ENCODE measurements around the gene CERS3. TPM values are rescaled to one million over a fixed set of nuclear protein-coding genes. Genes with fewer than 3 reads are reported as not detected.

CERS3 gene
- total and polyA plus RNA-seq, 2 donors (not counting 1 experiment from before 2014, with no cell fraction given), result 0.12 to 0.34 TPM

GRCh38 chr15:100536733-100537132 is 8.0 kb upstream of the CERS3 start:
- ChIA-PET CTCF (no interaction called here), POLR2A (no interaction called here)
- H3K79me2 ChIP-seq (ENCODE audit: control insufficient read depth, insufficient read depth, low read length), result no peaks in the 10 kb centered on the region
- peaks cover 13 to 16% of the 10 kb centered on the region in 2 donors for H3K4me1 ChIP-seq (ENCODE audit: control insufficient read depth in 2 of 2, insufficient read depth in 2 of 2, low read length in 2 of 2)
- peaks cover 0 to 8% (median 6%) of the 10 kb centered on the region in 3 donors for H3K9me3 ChIP-seq (ENCODE audit: control extremely low read depth in 1 of 3, control insufficient read depth in 2 of 3, insufficient read depth in 1 of 3, low read length in 2 of 3)
- TF ChIP-seq, protein P1, sequence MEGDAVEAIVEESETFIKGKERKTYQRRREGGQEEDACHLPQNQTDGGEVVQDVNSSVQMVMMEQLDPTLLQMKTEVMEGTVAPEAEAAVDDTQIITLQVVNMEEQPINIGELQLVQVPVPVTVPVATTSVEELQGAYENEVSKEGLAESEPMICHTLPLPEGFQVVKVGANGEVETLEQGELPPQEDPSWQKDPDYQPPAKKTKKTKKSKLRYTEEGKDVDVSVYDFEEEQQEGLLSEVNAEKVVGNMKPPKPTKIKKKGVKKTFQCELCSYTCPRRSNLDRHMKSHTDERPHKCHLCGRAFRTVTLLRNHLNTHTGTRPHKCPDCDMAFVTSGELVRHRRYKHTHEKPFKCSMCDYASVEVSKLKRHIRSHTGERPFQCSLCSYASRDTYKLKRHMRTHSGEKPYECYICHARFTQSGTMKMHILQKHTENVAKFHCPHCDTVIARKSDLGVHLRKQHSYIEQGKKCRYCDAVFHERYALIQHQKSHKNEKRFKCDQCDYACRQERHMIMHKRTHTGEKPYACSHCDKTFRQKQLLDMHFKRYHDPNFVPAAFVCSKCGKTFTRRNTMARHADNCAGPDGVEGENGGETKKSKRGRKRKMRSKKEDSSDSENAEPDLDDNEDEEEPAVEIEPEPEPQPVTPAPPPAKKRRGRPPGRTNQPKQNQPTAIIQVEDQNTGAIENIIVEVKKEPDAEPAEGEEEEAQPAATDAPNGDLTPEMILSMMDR (IDR thresholded peaks at IDR 0.05), result no peak
- no peak for TF ChIP-seq EZH2 (IDR thresholded peaks at IDR 0.05; ENCODE audit: borderline replicate concordance, insufficient read depth, low read depth, low read length, poor library complexity, severe bottlenecking)
- intact Hi-C loops (cut with micrococcal nuclease), result loop anchor here (1.0 kb wide), 1 partner anchor 66 kb away; the partner anchor contains the start of genes ASB7 and LINS1
- Mint-ChIP-seq H3K4me3 (no peak overlapping the region), H3K27me3 (peaks cover 17% of the 10 kb centered on the region), H3K4me1 (peaks cover 14% of the 10 kb centered on the region), H3K9me3 (ENCODE audit: insufficient read depth) (peaks cover 7% of the 10 kb centered on the region), H3K27ac (no peak overlapping the region)
- no peak overlapping the region for H2AFZ ChIP-seq (ENCODE audit: insufficient read depth, low read depth, low read length, poor library complexity, severe bottlenecking)
- no peaks in the 10 kb centered on the region for H3K36me3 ChIP-seq (replicated peaks in 1 of 2; ENCODE audit: control extremely low read depth in 1 of 2, control insufficient read depth in 1 of 2, extremely low read depth in 1 of 2, insufficient read depth in 2 of 2, low read length in 1 of 2)
- peaks cover 0 to 8% (median 1%) of the 10 kb centered on the region in 4 experiments for H3K27me3 ChIP-seq (replicated peaks in 1 of 4; ENCODE audit: control extremely low read depth in 1 of 4, control insufficient read depth in 3 of 4, insufficient read depth in 4 of 4, low read length in 3 of 4)
- H4K20me1 ChIP-seq (ENCODE audit: control insufficient read depth, insufficient read depth, low read length, poor library complexity, severe bottlenecking), result no peaks in the 10 kb centered on the region
- DNase-seq, result no peak
- peak overlapping the region; percentile 31 for H3K4me2 ChIP-seq (replicated peaks; ENCODE audit: low read depth, low read length, poor library complexity, severe bottlenecking)
- no peak overlapping the region for H3K4me3 ChIP-seq (ENCODE audit: control extremely low read depth in 1 of 5, extremely low read depth in 1 of 5, insufficient read depth in 1 of 5, low read depth in 2 of 5, low read length in 4 of 5)
- no peak overlapping the region for H3K27ac ChIP-seq (ENCODE audit: low read length in 2 of 2)
- H3K9ac ChIP-seq (ENCODE audit: low read length), result no peak overlapping the region
- ATAC-seq (ENCODE audit: low read depth), result no peak

DNA sequence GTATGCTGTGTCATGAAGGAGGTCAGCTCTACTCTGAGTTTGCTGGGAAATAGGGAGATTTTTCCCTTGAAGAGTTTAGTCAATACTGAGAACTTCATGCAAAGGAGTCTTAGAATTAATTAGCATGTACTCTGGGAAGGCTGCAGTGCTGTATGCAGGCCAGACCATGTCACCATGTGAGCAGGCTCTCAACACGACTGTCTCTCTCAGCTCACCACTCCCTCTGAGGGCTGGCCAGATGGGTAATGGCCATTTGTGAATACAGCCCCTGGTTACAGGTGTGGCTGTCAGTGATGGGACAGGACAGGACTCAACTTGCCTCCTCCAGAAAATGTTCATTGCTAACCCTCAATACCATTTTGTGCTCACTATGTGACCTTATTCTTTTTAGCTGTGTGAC is 5.1 kb upstream of the CERS3 start:
- Histone ChIP-seq H3K36me3 (replicated peaks in 1 of 2; ENCODE audit: control extremely low read depth in 1 of 2, control insufficient read depth in 1 of 2, extremely low read depth in 1 of 2, insufficient read depth in 2 of 2, low read length in 1 of 2) (no peaks in the 10 kb centered on the region), H3K9me3 (ENCODE audit: control extremely low read depth in 1 of 3, control insufficient read depth in 2 of 3, insufficient read depth in 1 of 3, low read length in 2 of 3) (peaks cover 0 to 8% (median 6%) of the 10 kb centered on the region in 3 donors), H2AFZ (ENCODE audit: insufficient read depth, low read depth, low read length, poor library complexity, severe bottlenecking) (no peak overlapping the region), H3K4me3 (ENCODE audit: control extremely low read depth in 1 of 5, extremely low read depth in 1 of 5, insufficient read depth in 1 of 5, low read depth in 2 of 5, low read length in 4 of 5) (no peak overlapping the region), H3K4me2 (replicated peaks; ENCODE audit: low read depth, low read length, poor library complexity, severe bottlenecking) (no peak overlapping the region), H3K27ac (ENCODE audit: low read length in 2 of 2) (no peak overlapping the region), H3K79me2 (ENCODE audit: control insufficient read depth, insufficient read depth, low read length) (no peaks in the 10 kb centered on the region), H3K9ac (ENCODE audit: low read length) (no peak overlapping the region), H3K4me1 (ENCODE audit: control insufficient read depth in 2 of 2, insufficient read depth in 2 of 2, low read length in 2 of 2) (peaks cover 13 to 16% of the 10 kb centered on the region in 2 donors), H4K20me1 (ENCODE audit: control insufficient read depth, insufficient read depth, low read length, poor library complexity, severe bottlenecking) (no peaks in the 10 kb centered on the region), H3K27me3 (replicated peaks in 1 of 4; ENCODE audit: control extremely low read depth in 1 of 4, control insufficient read depth in 3 of 4, insufficient read depth in 4 of 4, low read length in 3 of 4) (peaks cover 0 to 5% (median 1%) of the 10 kb centered on the region in 4 experiments)
- peaks cover 2% of the 10 kb centered on the region for H3K9me3 Mint-ChIP-seq (ENCODE audit: insufficient read depth)
- TF ChIP-seq, protein P1 (IDR thresholded peaks at IDR 0.05), result no peak
- TF ChIP-seq EZH2 (IDR thresholded peaks at IDR 0.05; ENCODE audit: borderline replicate concordance, insufficient read depth, low read depth, low read length, poor library complexity, severe bottlenecking), result no peak
- ChIA-PET POLR2A (no interaction called here), CTCF (interaction anchor here (1.3 kb wide), 1 partner anchor 192 kb away, joined by 4 read pairs; no protein-coding TSS in a partner anchor)
- DNase-seq (no peak), ATAC-seq (ENCODE audit: low read depth) (no peak)
- H3K4me1 Mint-ChIP-seq, result peaks cover 14% of the 10 kb centered on the region
- H3K27me3 Mint-ChIP-seq, result peaks cover 25% of the 10 kb centered on the region
- no peak overlapping the region for H3K27ac Mint-ChIP-seq
- intact Hi-C loops (cut with micrococcal nuclease), result no loop called here
- 88% methylated on average over 1 of the region's 1 CpG for WGBS (ENCODE audit: insufficient coverage)
- no peak overlapping the region for H3K4me3 Mint-ChIP-seq
